Measurements from ENCODE around the gene COA5. TPM values are rescaled to one million over a fixed set of nuclear protein-coding genes. Genes with fewer than 3 reads are reported as not detected.
"Not testable (repeated sequence)": the region's sequence is repeated elsewhere in the genome, so short reads cannot be mapped to it uniquely, and the experiment has no call there.

Gene COA5
- polyA plus RNA-seq, 1 donor: 42.7 TPM

DNA sequence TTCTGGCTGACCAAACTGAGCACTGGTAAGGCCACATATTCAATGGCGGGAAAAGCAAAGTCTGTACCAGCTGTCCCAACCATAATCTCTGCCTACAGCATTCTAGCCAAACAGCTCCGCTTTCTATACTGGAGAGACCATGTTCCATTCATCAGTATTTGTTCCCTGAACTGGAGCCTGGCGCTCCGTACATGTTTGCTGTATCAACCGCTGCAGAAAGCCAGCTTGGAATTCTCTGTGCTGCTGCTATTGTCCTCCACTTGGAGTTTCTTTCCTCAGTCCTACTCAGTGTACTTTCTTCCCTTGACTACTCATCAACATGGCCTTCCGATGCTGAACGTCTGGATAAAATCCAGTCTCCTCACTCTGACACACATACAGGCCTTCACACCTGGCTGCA, 1.9 kb downstream of the COA5 start:
- DNase-seq (ENCODE audit: low read depth): no peak

DNA sequence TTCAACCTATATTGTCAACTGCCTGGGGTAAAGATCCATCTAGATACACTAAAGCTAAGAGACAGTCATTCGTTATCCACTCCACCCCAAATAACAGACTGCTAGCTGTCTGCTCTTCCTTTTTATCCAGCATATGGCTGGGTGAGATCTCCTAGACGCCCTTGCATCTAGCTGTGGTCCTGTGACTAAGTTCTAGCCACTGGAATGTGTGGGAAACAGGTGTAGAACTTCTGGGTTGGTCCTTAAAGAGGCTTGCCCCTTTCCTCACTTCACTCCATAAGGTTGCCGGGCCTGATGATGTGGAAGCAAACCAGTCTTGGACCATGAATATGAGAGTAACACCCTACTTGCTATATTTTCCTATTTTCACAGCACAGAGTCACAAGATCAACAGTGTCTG, 3.2 kb downstream of the COA5 start:
- DNase-seq (ENCODE audit: low read depth): no peak

DNA sequence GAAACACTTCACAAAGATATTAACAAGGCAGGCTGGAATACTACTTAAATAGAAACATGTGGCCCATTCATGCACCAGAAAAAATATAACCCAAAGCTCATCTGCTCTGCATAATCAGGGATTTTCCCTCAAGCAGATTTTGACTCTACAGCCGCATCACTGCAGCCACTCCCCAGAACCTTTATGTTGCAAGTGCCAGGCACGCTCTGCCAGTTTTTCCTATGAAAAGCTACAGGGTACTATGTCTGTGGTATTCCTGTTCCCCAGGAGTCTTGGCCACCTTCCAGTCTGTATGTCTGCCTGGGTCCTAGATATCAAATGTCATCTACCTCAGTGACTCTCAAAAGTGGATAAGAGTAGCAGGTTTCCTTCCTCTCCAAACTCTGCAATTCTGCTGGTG, 3.8 kb downstream of the COA5 start:
- no peak for DNase-seq (ENCODE audit: low read depth)

DNA sequence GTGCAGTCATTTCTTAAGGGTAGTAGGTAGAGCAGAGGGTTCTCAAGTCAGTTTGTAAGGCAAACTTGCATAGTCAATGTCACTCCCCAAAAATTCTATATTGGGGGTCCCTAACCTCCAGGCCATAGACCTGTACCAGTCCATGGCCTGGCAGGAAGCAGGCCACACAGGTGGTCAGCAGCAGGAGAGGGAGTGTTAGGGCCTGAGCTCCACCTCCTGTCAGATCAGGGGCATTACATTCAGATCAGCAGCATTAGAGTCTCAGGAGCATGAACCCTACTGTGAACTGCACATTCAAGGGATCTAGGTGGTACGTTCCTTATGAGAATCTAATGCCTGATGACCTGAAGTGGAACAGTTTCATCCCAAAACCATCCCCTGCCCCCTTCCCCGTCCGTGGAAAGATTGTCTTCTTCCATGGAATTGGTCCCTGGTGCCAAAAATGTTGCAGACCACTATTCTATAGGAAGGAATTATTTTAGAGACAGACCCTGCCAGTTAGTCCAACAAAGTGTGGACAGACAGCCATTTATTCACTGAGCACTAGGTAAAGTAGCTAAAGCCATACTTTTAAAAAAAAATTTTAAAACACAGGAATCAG, 6.7 kb downstream of the COA5 start:
- DNase-seq (ENCODE audit: low read depth): no peak

DNA sequence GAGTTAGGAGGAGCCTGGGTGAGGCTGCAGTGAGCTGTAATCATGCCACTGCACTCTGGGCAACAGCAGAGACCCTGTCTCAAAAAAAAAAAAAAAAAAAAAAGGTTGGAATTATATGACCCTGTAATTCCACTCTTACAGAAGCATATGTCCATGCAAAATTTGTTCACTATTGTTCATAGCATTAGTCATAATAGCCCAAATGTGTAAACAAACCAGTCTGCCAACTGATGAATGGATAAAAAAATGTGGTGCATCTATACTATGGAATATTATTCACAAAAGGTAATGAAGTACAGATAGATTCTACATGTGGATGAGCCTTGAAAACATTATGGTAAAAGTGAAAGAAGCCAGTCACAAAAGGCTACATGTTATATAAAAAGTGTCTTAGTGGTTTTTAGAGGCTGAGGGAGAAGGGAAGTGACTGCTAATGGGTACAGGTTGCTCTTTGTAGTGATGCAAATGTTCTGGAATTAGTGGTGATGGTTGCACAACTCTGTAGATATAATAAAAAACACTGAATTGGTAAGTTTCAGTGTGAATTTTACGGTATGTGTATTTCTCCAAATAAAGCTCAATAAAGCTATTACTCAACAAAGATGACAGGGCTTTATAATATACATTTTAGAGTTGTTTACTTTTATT, 9.4 kb downstream of the COA5 start:
- no peak for DNase-seq (ENCODE audit: low read depth)

DNA sequence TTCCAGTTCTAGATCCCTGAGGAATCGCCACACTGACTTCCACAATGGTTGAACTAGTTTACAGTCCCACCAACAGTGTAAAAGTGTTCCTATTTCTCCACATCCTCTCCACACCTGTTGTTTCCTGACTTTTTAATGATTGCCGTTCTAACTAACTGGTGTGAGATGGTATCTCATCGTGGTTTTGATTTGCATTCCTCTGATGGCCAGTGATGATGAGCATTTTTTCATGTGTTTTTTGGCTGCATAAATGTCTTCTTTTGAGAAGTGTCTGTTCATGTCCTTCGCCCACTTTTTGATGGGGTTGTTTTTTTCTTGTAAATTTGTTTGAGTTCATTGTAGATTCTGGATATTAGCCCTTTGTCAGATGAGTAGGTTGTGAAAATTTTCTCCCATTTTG, 13.6 kb downstream of the COA5 start:
- not testable (repeated sequence) for DNase-seq (ENCODE audit: low read depth)

DNA sequence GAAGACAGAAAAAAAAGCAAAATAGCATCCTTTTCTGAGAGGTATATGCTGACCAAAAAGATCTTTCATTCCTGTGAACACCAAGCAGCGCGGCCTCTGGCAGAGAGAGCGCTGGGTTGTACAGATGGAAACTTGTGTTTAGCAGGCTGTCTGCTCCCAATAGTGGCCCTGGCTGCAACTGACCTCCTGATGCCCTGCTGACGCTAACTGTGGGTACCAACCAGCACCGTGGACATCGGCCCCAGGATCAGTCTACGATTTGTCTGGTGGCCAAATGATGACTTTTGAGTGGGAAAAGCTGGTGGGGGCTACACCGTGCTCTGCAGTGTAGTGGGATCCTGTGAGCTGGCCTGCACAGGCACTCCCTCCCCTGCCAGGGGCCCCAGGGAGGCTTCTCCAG, 15.7 kb downstream of the COA5 start:
- DNase-seq (ENCODE audit: low read depth): no peak

DNA sequence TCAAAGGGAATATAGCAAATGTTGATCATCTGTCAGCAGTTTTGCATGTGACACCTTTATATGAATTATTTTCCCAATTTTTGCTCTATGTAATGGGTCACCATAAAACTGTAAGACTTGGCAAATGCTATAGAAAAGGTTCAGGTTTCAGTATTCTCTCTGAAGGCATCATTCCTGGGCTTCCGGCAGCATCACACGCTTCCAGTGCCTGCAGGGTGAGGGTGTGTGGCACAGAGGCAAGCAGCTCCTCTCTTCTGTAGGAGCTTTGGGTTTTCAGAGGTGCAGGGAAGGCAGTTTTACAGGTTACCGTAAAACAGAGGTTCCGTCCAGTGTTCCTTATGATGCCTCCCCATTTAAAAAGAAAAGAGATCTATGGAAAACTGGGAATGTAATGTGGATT, 18.8 kb downstream of the COA5 start:
- no peak for DNase-seq (ENCODE audit: low read depth)

DNA sequence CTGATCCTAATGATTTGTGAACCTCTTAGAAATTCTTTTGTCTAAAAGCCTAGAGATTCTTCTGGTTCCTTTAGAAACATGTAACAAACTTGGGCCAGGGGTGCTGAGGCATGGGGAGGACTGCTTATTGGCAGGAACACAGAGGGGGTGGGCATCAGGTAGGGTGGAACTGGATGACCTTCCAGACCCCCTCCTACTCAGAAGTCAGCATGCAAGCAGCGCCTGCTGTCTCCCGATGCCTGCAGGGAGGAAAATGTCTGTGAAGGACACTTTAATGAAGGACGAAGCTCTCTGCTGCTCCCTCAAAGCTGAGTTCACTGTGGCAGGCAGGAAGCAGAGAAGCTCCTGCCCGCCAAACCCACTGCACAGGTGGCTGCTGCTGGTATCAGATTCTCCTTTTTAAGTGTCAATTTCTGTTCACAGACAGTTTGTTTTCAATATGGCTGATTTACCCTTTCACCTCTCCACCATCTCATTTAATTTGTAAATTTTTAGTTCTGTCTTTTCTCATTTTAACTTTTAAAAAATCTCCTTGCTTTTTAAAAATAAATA, 19.4 kb downstream of the COA5 start:
- DNase-seq (ENCODE audit: low read depth): no peak

DNA sequence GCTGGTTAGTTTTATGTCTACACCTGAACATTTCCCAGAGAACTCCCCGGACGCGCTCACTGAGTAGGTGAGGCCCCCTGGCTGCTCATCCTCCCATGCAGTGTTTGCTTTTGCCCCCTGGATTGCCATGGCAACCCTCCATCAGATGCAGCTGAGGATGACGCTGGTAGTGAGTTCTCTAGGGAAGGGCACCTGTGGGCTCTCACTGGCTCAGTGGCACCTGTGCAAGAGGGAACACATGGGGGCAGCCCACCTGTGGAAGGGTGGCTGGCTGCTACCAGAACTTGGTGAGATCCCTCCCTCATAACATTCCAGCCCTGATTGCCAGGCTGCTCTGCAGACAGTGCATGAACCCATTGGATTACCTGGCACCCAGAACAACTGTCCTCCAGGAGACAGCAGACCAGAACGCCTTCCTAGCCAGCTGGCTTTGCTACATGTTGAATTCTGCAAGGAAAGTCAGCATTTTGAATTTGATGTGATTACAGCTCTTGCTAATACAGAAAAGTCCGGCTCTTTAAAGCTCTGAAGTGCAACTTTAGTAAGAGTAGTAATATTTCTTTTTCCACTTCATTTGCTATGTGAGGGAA, 21.7 kb downstream of the COA5 start:
- no peak for DNase-seq (ENCODE audit: low read depth)

DNA sequence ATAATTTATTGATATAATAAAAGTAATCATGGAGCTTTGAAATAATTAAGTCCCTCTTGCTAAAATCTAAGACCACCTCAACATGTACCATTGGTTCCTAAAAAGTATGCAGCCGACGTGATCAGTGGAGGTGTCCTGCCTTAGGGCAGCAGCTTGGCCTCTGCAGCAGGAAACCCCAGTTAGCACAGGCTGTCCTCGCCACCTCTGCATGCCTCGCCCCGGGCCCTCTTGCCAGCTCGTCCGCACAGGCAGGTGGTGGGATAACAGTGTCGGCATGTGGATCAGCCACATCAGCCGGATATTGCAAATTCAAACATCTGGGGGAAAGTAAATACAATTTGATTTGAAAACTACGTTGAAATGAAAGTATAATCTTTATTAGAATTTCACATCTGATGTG, 22.9 kb downstream of the COA5 start:
- DNase-seq (ENCODE audit: low read depth): no peak

DNA sequence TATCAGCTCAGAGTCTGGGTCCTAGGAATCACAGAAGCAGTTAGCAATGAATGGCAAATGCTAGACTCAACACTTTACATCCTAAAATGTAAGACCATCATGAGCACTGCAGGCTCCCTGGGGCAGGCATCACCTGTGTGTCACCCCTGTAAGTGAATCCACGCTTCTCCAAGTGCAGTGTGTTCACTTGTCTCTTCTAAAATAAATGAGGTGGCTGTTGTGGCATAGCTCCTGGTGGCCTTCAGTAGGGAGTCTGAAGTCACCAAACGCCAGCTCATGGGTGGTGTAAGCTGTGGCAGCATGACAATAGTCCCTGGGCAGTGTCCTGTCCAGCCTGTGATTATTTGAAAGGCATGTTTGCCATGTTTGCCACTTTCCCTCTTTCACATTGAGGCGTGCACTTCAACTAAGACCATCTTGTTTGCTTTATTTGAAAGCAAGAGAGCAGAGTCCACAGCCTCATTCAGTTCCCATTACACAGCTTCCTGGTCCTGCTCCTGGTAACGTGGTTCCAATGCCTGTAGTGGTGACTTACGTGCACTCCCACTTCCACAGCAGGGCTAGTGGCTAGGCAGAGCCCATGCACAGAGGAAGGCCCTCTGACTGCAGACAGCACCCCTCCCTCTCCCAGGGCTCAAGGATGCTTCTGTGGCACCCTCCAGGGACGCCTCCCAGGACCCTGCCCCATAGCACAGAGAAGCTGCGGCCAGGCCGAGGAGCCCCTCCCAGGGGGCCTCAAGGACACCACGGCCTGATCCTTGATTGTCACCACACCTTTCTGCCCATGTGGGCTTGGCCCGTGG, 24.3 kb downstream of the COA5 start:
- DNase-seq (ENCODE audit: low read depth): no peak

DNA sequence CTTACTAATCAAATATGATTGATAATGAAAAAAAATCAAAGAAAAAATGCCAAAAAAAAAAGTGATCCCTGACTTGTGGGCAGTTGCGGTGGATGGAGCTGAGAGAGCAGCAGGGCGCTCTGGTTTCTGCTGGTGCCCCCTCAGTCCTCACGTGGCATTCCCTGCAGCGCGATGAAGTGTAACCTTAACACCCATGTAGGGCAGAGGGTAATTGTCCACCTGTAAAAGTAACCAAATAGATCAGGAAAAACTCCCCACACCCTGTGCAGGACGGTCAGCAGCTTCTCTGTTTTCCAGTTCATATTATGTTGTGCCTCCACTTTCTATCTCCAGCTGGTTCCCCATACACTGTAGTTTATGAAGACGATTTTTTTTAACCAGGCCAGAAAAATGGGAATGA, 25.0 kb downstream of the COA5 start:
- no peak for DNase-seq (ENCODE audit: low read depth)

DNA sequence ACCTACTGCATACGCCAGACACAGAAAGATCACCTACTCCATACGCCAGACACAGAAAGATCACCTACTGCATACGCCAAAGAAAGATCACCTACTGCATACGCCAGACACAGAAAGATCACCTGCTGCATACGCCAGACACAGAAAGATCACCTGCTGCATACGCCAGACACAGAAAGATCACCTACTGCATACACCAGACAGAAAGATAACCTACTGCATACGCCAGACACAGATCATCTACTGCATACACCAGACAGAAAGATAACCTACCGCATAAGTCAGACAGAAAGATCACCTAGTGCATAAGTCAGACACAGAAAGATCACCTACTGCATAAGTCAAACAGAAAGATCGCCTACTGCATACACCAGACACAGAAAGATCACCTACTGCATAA, 25.8 kb downstream of the COA5 start:
- DNase-seq (ENCODE audit: low read depth): no peak

DNA sequence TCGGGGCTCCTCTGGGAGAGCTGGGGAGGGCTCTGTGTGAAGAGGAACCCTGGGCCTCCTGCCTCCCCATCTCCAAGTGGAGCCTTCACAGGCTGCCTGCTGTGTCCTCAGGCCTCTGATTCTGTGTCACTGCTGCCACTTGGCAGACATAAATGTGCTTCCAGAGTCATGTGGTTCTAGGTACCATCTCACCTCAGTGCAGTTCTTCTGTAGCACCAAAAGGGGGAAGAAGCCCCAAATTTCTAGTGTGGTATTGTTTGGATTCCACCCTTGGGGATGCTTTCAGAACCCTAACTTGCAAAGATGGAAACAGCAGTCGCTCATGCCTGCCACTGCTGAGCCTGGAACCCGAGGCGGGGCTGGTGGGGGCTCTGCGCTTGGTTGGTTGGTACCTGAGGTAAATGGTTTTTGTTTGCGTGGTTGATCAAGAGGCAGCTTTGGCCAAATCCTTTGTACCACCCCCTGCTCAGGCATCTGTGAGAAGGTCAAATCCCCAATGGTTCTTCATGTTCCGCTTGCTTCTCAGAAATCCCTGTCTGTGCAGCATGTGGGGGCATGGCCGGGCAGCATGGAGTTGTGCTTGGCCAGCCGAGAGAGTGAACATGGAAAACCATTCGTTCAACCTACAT, 27.5 kb downstream of the COA5 start:
- DNase-seq (ENCODE audit: low read depth): no peak

DNA sequence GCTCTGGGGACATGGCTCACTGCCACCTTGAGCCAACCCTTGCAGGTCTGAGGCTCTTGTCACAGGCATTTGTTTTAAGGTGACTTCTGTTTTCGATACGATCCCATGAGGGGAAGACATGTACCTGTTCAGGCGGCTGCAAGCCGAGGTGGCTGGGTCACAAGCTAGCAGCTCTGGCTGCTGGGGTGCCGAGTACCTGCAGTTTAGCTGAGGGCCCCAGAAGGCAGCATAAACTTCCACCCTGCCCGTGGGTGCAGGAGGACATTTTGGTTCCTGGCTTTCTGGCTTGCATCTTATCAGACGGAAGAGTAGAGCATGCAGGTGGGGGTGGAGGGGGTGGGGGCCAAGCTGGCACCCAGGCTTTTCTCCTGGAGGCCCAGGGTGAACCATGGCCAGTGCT, 28.4 kb downstream of the COA5 start:
- no peak for DNase-seq (ENCODE audit: low read depth)

DNA sequence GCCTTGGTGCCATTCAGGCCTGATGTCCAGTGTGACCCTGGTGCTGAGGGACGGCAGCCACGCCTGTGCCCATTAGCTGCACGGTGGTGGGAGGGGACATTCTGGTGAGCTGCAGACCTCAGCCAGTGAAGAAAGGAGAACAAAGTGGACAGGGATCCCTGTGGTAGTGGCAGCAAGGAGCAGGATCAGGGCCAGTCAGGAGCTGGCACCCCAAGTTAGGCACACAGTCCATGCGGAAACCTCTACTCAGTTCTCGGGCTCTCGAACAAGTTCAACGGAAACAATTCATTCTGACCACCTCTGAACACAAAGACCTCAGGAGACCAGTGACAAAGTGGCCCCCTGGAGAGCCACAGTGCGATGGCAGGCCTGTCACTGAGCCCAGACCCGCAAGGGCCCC, 30.1 kb downstream of the COA5 start:
- DNase-seq (ENCODE audit: low read depth): no peak

DNA sequence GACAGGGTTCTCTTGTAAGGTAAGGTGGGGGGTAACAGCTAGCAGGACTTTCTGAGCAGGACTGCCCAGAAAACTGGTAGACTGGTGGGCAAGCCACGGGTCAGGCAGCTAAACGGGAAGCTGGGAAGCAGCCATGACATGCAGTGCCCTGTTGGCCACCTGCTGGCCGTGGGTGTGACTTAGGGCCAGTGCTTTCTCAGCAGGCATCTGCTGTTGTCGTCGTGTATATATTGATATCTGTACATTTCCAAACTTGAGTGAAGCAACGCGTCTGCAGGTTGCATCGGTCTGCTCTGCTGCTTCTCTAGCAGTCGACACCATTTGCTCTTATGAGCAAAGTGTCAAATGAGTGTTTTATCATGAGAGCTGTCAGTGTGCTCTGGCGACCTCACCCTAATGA, 31.0 kb downstream of the COA5 start:
- DNase-seq (ENCODE audit: low read depth): no peak

DNA sequence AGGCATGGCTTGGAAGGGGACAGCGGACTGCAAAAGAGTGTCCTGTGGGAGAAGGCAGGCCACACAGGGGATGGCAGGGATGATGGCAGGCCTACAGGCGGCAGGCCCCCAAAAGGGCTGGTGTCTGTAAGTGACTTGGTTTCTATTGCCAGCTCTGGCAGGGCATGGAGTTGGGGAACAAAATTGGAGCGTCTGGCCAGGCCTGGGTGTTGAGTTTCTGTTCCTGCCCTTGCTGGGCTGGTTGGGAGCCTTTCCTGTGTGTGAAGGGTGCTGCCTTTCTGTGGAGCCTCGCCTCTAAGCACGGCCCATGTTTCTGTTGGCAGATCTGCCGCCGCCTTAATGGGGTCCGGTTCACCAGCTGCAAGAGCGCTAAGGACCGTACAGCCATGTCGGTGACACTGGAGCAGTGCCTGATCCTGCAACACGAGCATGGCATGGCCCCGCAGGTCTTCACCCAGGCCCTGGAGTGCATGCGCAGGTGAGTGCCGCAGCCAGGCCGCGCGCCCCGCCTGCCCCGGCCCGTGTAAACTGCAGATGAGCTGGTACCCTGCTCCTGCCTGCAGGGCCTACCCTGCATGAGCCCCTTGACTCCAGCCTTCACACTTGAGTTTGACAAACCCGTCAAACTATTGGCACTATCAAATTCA, 31.5 kb downstream of the COA5 start:
- DNase-seq (ENCODE audit: low read depth): no peak

DNA sequence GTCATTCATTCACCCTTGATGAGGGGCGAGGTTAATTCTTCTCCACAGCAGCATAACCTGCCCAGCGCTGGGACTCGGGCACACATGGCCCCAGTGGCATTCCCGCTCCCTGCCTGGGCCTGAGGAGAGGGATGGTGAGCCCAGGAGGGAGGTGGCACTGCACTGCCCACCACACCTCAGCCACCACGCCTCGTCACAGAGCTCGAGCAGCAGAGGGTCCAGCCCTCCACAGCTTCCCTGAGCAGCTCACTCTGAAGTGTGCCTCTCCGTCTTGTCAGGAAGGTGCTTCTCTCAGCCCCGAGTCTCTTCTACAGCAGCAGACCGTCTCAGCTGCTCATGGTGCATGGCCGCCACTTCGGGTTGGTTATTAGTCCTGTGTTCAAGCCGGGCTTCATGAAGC, 34.9 kb downstream of the COA5 start:
- DNase-seq (ENCODE audit: low read depth): no peak

DNA sequence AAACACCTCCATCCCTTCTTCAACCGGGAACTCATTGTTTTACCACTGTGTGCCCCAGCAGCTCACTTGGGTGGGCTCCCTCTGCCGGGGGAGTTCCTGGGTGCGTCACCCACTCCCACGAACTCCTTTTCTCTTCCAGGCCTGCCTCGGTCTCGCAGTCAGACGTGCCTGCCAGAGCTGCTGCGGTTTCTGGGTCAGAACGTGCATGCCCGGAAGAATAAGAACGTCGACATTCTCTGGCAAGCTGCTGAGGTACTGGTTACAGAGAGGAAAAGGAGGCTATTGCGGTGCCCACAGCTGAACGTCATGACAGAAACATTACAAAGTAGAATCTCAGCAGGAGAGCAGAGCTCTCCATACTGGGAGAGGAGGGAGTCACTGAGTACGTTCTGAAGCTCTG, 35.6 kb downstream of the COA5 start:
- DNase-seq (ENCODE audit: low read depth): no peak

DNA sequence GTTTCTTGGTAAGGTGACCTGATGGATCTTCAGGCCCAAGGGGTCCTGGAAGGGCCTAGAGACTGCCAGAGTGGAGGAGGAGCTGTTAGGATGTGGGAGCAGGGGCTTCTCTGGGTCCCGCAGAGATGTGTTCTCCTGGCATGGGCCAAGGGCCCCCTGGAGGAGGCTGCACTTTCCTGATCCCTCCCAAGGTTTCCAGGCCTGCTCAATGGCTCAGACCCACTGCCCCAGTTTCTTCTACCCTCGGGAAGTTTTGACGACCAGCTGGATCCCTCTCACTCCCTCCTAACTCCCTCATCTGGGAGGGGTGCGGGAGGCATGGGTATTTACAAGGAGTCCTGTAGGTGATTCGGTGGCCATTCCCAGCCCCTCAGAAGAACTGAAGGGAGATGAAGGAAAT, 36.1 kb downstream of the COA5 start:
- DNase-seq (ENCODE audit: low read depth): no peak

All from forelimb muscle (tissue), 1 donor.